Subcutaneous adipose tissue (tissue), 4 donors: ENCODE results near the gene EFCC1. TPM values are rescaled to one million over a fixed set of nuclear protein-coding genes. Genes with fewer than 3 reads are reported as not detected.

Experiments used
- CTCF ChIP-seq: fragments of 450-650 bp; IDR thresholded peaks from one replicate; pipeline ENCODE4 v1.5.1; 2016; ENCODE audit warnings: low read depth, mild to moderate bottlenecking, control low read depth, antibody characterized with exemption, moderate library complexity
- total RNA-seq, 4 donors: library from RNA; depleted of rRNA; stranded (reverse); fragments of >200 nt; gene quantifications; one replicate each; pipeline ENCODE4 v1.1.0, GENCODE V29; 2016

EFCC1 gene
- total RNA-seq, 4 donors from 2014 or later: 0.33 to 3.8 (median 0.72) TPM

DNA sequence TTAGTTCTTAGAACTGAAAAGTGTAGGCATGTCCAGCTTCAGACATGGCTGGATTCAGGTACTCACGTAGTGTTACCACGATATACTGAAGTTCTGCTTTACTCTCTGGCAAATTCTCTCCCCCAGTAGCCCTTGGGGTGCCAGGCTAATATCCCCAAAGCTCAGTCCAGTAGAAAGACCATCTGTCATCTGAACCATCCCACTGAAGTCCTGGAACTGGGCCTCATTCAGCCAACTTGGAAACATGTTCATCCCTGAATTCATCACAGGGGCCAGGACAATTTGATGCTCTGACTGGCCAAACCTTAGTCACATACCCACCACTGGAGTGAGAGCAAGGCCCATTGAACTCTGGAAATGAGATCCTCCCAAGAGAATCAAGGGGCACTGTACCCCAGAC is 8.2 kb downstream of the EFCC1 start:
- no peak for TF ChIP-seq CTCF

- TF ChIP-seq CTCF: no peak
These were observed 9.3 kb downstream of the EFCC1 start for GRCh38 chr3:129010310-129010956.

DNA sequence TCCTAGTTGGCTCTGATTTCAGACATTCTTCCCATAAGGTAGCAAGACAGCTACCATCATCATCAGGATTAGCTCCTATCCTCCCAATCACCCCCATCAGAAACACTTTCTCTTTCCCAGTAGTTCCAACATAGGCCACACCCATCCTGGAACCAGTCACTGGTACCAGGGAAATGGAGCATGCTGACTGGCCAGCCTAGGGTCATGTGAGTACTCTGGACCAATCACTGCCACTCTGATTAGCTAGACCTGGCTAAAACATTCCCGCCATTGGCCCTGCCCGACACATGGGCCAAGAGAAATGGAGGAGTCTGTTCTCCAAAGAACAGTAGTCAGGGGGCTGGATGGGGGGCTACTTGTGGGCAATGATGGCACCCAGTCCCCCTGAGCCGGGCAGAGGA is 12.4 kb downstream of the EFCC1 start:
- TF ChIP-seq CTCF: no peak

DNA sequence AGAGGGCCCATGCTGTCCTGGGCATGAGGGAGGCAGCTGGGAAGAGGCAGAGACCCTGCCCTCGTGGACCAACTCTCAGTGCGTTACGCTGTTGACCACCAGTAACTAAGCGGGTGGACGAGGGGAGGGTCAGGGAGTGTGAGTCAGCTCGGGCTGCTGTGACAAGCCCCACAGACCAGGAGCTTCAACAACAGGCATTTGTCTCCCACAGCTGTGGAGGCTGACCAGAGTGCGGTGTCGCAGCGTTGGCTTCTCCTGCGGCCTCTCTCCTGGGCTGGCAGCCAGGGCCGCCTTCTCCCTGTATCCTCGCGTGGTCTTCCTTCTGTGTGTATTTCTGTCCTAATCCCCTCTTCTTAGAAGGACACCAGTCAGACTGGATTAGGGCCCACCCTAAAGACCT is 13.0 kb downstream of the EFCC1 start:
- TF ChIP-seq CTCF: no peak

GRCh38 chr3:129014793-129015345 is 13.8 kb downstream of the EFCC1 start:
- no peak for TF ChIP-seq CTCF

GRCh38 chr3:129015388-129016105 is 14.4 kb downstream of the EFCC1 start:
- TF ChIP-seq CTCF: no peak

DNA sequence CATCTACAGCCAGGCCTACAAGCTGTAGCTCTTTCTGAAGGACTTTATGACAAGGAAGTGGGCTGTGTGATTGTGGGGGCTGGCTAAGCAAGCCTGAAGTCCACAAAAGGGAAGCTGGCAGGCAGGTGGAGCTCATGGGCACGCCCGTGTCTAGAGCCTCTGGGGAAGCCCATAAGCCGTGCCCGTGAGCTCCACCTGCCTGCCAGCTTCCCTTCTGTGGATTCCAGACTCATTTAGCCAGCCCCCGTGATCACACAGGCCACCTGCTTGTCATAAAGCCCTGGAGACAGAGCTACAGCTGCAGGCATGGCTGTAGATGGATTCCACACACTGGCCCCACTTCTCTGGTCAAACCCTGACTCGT is 15.2 kb downstream of the EFCC1 start:
- no peak for TF ChIP-seq CTCF
